Stimulated activated CD4-positive, alpha-beta T cell treated with anti-CD3 and anti-CD28 coated beads, TNF-alpha, amount 100 ng/mL, for 1 hour (primary cell): ENCODE results near the gene IFIH1.

Source experiments
- DNase-seq, 3 donors: peaks; one replicate each; pipeline ENCODE4 v3.0.0-alpha.2; 2020; ENCODE audit warnings: low read depth in 3 of 3, low spot score in 1 of 3

IFIH1 gene

GRCh38 chr2:162318328-162319180 is at the start of gene IFIH1:
Gene IFIH1 (minus strand): TSS chr2:162318684. CDS start chr2:162318307, 377 bp downstream.
- peak; percentile 50 to 53 (median 51) for DNase-seq

GRCh38 chr2:162365392-162365791 is 46.9 kb upstream of the IFIH1 start:
- no peak for DNase-seq

GRCh38 chr2:162344617-162344950 is 26.1 kb upstream of the IFIH1 start:
- DNase-seq = no peak

- DNase-seq = peak; percentile 88 to 96 (median 93)
Measured at GRCh38 chr2:162343824-162344616, 25.5 kb upstream of the IFIH1 start, which contains the start of gene GCA. Gene GCA (plus strand): TSS chr2:162344132. CDS start chr2:162344249, 117 bp downstream.

GRCh38 chr2:162343492-162343823 is 25.0 kb upstream of the IFIH1 start:
- DNase-seq = no peak

GRCh38 chr2:162342841-162343240 is 24.4 kb upstream of the IFIH1 start:
- no peak for DNase-seq

- DNase-seq = no peak
Measured at GRCh38 chr2:162342321-162342720, 23.8 kb upstream of the IFIH1 start.

GRCh38 chr2:162340822-162341221 is 22.3 kb upstream of the IFIH1 start:
- DNase-seq = no peak

GRCh38 chr2:162337868-162338267 is 19.4 kb upstream of the IFIH1 start:
- no peak for DNase-seq

- no peak for DNase-seq
Measured at GRCh38 chr2:162333968-162334367, 15.5 kb upstream of the IFIH1 start.

- no peak for DNase-seq
Measured at GRCh38 chr2:162330881-162331280, 12.4 kb upstream of the IFIH1 start.

- no peak for DNase-seq
Measured at GRCh38 chr2:162328424-162329157, 10.1 kb upstream of the IFIH1 start.

GRCh38 chr2:162327806-162328205 is 9.3 kb upstream of the IFIH1 start:
- DNase-seq = no peak

GRCh38 chr2:162327134-162327769 is 8.8 kb upstream of the IFIH1 start:
- DNase-seq = no peak

GRCh38 chr2:162324953-162325352 is 6.5 kb upstream of the IFIH1 start:
- DNase-seq = no peak

- DNase-seq = no peak
Measured at GRCh38 chr2:162320864-162321517, 2.5 kb upstream of the IFIH1 start.

- no peak for DNase-seq
Measured at GRCh38 chr2:162317861-162318327, 590 bp downstream of the IFIH1 start.

- no peak for DNase-seq
Measured at GRCh38 chr2:162317058-162317742, 1.3 kb downstream of the IFIH1 start.

- no peak for DNase-seq
Measured at GRCh38 chr2:162316590-162316989, 1.9 kb downstream of the IFIH1 start.

GRCh38 chr2:162315938-162316337 is 2.5 kb downstream of the IFIH1 start:
- no peak for DNase-seq
